Fibroblast of lung (primary cell): Measurements from ENCODE around the gene ZNF516. TPM values are rescaled to one million over a fixed set of nuclear protein-coding genes. Genes with fewer than 3 reads are reported as not detected.

Experiments used
- DNase-seq, 2 donors: peaks; one replicate each; pipeline versions ENCODE4 v3.0.0 to v3.0.0-alpha.2; 2010; ENCODE audit warnings: low read depth in 2 of 2
- H2AFZ ChIP-seq: 2 replicates; pipeline ENCODE4 v1.5.1; 2012; ENCODE audit warnings: low read length, control low read depth, inconsistent platforms
- H3K27ac ChIP-seq: 2 replicates; pipeline ENCODE4 v1.5.1; 2011; ENCODE audit warnings: low read length, control low read depth; ENCODE audit not compliant: insufficient read depth
- H3K27me3 ChIP-seq: 2 replicates; pipeline ENCODE4 v1.5.1; 2011; ENCODE audit warnings: mild to moderate bottlenecking, low read length; ENCODE audit not compliant: control insufficient read depth, insufficient read depth
- H3K36me3 ChIP-seq: 2 replicates; pipeline ENCODE4 v1.5.1; 2011; ENCODE audit warnings: low read length; ENCODE audit not compliant: control insufficient read depth, insufficient read depth
- H3K4me1 ChIP-seq: 2 replicates; pipeline ENCODE4 v1.5.1; 2011; ENCODE audit warnings: low read length; ENCODE audit not compliant: control insufficient read depth, insufficient read depth; ENCODE audit errors: extremely low read depth
- H3K4me2 ChIP-seq: 2 replicates; pipeline ENCODE4 v1.5.1; 2011; ENCODE audit warnings: low read length, control low read depth; ENCODE audit not compliant: insufficient read depth; ENCODE audit errors: extremely low read depth
- H3K4me3 ChIP-seq, 4 experiments: fragments of 200-600 bp in 1 of 4; sonication (generic) in 1 of 4; replicated peaks in 1 of 4; 2 replicates each; pipeline ENCODE4 v1.5.1; 2011 to 2016; ENCODE audit warnings: low read length in 4 of 4, low read depth in 3 of 4, mild to moderate bottlenecking in 3 of 4, control low read depth in 2 of 4, inconsistent platforms in 1 of 4, mixed read lengths in 1 of 4; ENCODE audit not compliant: insufficient read depth in 1 of 4; ENCODE audit errors: control extremely low read depth in 1 of 4
- H3K79me2 ChIP-seq: 2 replicates; pipeline ENCODE4 v1.5.1; 2012; ENCODE audit warnings: mild to moderate bottlenecking, low read length, inconsistent platforms; ENCODE audit not compliant: control insufficient read depth, insufficient read depth
- H3K9ac ChIP-seq: 2 replicates; pipeline ENCODE4 v1.5.1; 2011; ENCODE audit warnings: mild to moderate bottlenecking, low read length, control low read depth; ENCODE audit not compliant: insufficient read depth
- H3K9me3 ChIP-seq: 2 replicates; pipeline ENCODE4 v1.5.1; 2012; ENCODE audit warnings: low read depth, low read length; ENCODE audit not compliant: control insufficient read depth, insufficient read depth
- H4K20me1 ChIP-seq: 2 replicates; pipeline ENCODE4 v1.5.1; 2011; ENCODE audit warnings: low read length; ENCODE audit not compliant: control insufficient read depth, insufficient read depth; ENCODE audit errors: extremely low read depth
- CTCF ChIP-seq, 2 donors: IDR thresholded peaks in 1 of 2; conservative IDR thresholded peaks in 1 of 2; 1 replicate in 1 of 2; 2 replicates in 1 of 2; pipeline ENCODE4 v1.5.1; 2011 to 2012; ENCODE audit warnings: low read length in 2 of 2, control low read depth in 1 of 2, inconsistent platforms in 1 of 2, low read depth in 1 of 2, mild to moderate bottlenecking in 1 of 2
- EZH2 ChIP-seq: IDR thresholded peaks from 2 replicates; pipeline ENCODE4 v1.5.1; 2012; ENCODE audit warnings: low read length, control low read depth, mild to moderate bottlenecking; ENCODE audit errors: missing control alignments
- polyA plus RNA-seq, 2 donors: library from polyadenylated mRNA; depleted of rRNA in 1 of 2; stranded (reverse) in 1 of 2; unstranded in 1 of 2; fragments of >200 nt; gene quantifications; 2 replicates each; pipeline ENCODE4 v1.2.1, GENCODE V29; 2011 to 2012; ENCODE audit warnings: missing spikeins in 1 of 2
- total RNA-seq: library from RNA; depleted of rRNA; stranded (reverse); fragments of >200 nt; gene quantifications from 2 replicates; pipeline ENCODE4 v1.2.1, GENCODE V29; 2014

The ZNF516 gene
- total and polyA plus RNA-seq, 2 donors (not counting 1 experiment from before 2014, with no cell fraction given): 7.9 to 32.7 TPM

- Histone ChIP-seq H3K27me3 (no peaks in the 10 kb centered on the region), H3K36me3 (no peaks in the 10 kb centered on the region), H3K27ac (no peak overlapping the region), H3K9ac (no peak overlapping the region), H3K9me3 (no peaks in the 10 kb centered on the region), H3K4me1 (no peaks in the 10 kb centered on the region), H3K4me2 (no peak overlapping the region), H3K4me3 (no peak overlapping the region), H2AFZ (no peak overlapping the region), H3K79me2 (peaks cover 8% of the 10 kb centered on the region), H4K20me1 (no peaks in the 10 kb centered on the region)
- DNase-seq: no peak
- TF ChIP-seq CTCF (conservative IDR thresholded peaks at IDR 0.05 in 1 of 2, IDR thresholded peaks at IDR 0.05 in 1 of 2; ENCODE audit: low read depth in 1 of 2, low read length in 2 of 2) (no peak), EZH2 (no peak)
Measured at GRCh38 chr18:76497021-76497420, 2.0 kb upstream of the ZNF516 start.

- Histone ChIP-seq H4K20me1 (no peaks in the 10 kb centered on the region), H3K9ac (peak overlapping the region; percentile 62), H3K36me3 (no peaks in the 10 kb centered on the region), H3K27ac (no peak overlapping the region), H3K79me2 (peaks cover 13% of the 10 kb centered on the region), H3K27me3 (no peaks in the 10 kb centered on the region), H3K9me3 (no peaks in the 10 kb centered on the region), H3K4me3 (peak overlapping the region; percentile 63 to 78 (median 74)), H3K4me2 (peak overlapping the region; percentile 78), H2AFZ (peak overlapping the region; percentile 82), H3K4me1 (no peaks in the 10 kb centered on the region)
- TF ChIP-seq CTCF (conservative IDR thresholded peaks at IDR 0.05 in 1 of 2, IDR thresholded peaks at IDR 0.05 in 1 of 2; ENCODE audit: low read depth in 1 of 2, low read length in 2 of 2) (peak in 1 of 2 donors; percentile 4), EZH2 (no peak)
- peak; percentile 80 to 87 for DNase-seq
Measured at GRCh38 chr18:76496194-76496890, 1.3 kb upstream of the ZNF516 start.

GRCh38 chr18:76495435-76496193 is 572 bp upstream of the ZNF516 start:
- Histone ChIP-seq H3K4me2 (peak overlapping the region; percentile 67), H4K20me1 (no peaks in the 10 kb centered on the region), H3K27me3 (no peaks in the 10 kb centered on the region), H3K27ac (peak overlapping the region; percentile 67), H3K9ac (peak overlapping the region; percentile 66), H3K9me3 (no peaks in the 10 kb centered on the region), H2AFZ (peak overlapping the region; percentile 89), H3K4me3 (peak overlapping the region; percentile 63 to 78 (median 74)), H3K36me3 (no peaks in the 10 kb centered on the region), H3K4me1 (no peaks in the 10 kb centered on the region), H3K79me2 (peaks cover 16% of the 10 kb centered on the region)
- TF ChIP-seq CTCF (conservative IDR thresholded peaks at IDR 0.05 in 1 of 2, IDR thresholded peaks at IDR 0.05 in 1 of 2; ENCODE audit: low read depth in 1 of 2, low read length in 2 of 2) (no peak), EZH2 (no peak)
- peak; percentile 56 to 66 for DNase-seq
